HG03469 (cell line): Measurements from ENCODE around the gene ATP6V0E2.
"Not testable (repeated sequence)": the region's sequence is repeated elsewhere in the genome, so short reads cannot be mapped to it uniquely, and the experiment has no call there.

Source experiments
- ATAC-seq: cut with Tn5 transposase; IDR thresholded peaks from one replicate; pipeline ENCODE4 v1.9.1; 2021; ENCODE audit warnings: mild to moderate bottlenecking, moderate library complexity, moderate number of reproducible peaks; ENCODE audit not compliant: unreplicated experiment

ATP6V0E2 gene

GRCh38 chr7:149912126-149912525 lies 38.4 kb downstream of the ATP6V0E2 start:
- not testable (repeated sequence) for ATAC-seq

GRCh38 chr7:149926414-149926813 lies 52.6 kb downstream of the ATP6V0E2 start:
- not testable (repeated sequence) for ATAC-seq
